ENCODE data around the gene KCP. TPM values are rescaled to one million over a fixed set of nuclear protein-coding genes. Genes with fewer than 3 reads are reported as not detected.

Gene KCP
- polyA plus RNA-seq, 1 of the 3 experiments (the other 2 are of a cell fraction), result not detected

- TF ChIP-seq, protein P1, sequence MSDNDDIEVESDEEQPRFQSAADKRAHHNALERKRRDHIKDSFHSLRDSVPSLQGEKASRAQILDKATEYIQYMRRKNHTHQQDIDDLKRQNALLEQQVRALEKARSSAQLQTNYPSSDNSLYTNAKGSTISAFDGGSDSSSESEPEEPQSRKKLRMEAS (IDR thresholded peaks at IDR 0.05; ENCODE audit: low read depth), result peak; percentile 20; the same call in 1 of the 2 replicates
- TF ChIP-seq USF1 (IDR thresholded peaks at IDR 0.05; ENCODE audit: borderline replicate concordance, low read depth) (no peak), TEAD4 (IDR thresholded peaks at IDR 0.05; ENCODE audit: borderline replicate concordance, insufficient read depth) (no peak), RCOR1 (IDR thresholded peaks at IDR 0.05; ENCODE audit: low read length) (peak; percentile 7), RXRA (IDR thresholded peaks at IDR 0.05; ENCODE audit: borderline replicate concordance, low read depth) (no peak), YY1 (IDR thresholded peaks at IDR 0.05; ENCODE audit: low read depth) (no peak), REST (IDR thresholded peaks at IDR 0.05; ENCODE audit: low read depth, low read length) (no peak), ELF1 (IDR thresholded peaks at IDR 0.05) (no peak), JUND (IDR thresholded peaks at IDR 0.05) (no peak)
These were observed 44.6 kb upstream of the KCP start (continued) for GRCh38 chr7:128954830-128955802.

DNA sequence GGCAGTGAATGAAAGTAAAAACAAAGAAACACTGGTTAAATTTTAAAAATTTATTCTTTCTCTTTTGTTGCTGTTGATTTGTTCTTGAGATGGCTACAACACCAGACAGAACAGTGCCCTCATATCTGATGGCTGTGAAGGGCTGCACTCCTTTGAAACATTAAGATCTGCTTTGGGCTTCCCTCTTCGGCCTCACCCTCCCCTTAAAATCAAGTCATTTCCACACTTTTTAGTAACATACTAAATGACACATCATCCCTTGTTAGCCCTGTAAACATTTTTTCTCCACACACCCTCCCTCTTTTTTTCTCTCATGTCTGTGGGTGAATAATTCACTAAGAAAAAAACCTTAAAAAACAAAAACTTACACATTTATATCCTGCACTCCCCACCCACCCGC is 43.6 kb upstream of the KCP start:
- no peak overlapping the region for H3K4me3 ChIP-seq (ENCODE audit: low read depth in 2 of 2, low read length in 1 of 2)
- peaks cover 11% of the 10 kb centered on the region for H3F3A ChIP-seq (replicated peaks; ENCODE audit: insufficient read depth)
- no peak for TF ChIP-seq NFIC (IDR thresholded peaks at IDR 0.05; ENCODE audit: borderline replicate concordance)
- no peak for TF ChIP-seq RFX5 (IDR thresholded peaks at IDR 0.05; ENCODE audit: low read length)
- no peak for TF ChIP-seq REST (IDR thresholded peaks at IDR 0.05; ENCODE audit: low read depth, low read length)
- TF ChIP-seq FOSL2 (IDR thresholded peaks at IDR 0.05; ENCODE audit: borderline replicate concordance, low read depth), result no peak
- TF ChIP-seq, protein P2, sequence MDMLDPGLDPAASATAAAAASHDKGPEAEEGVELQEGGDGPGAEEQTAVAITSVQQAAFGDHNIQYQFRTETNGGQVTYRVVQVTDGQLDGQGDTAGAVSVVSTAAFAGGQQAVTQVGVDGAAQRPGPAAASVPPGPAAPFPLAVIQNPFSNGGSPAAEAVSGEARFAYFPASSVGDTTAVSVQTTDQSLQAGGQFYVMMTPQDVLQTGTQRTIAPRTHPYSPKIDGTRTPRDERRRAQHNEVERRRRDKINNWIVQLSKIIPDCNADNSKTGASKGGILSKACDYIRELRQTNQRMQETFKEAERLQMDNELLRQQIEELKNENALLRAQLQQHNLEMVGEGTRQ (IDR thresholded peaks at IDR 0.05; ENCODE audit: borderline replicate concordance, low read depth, low read length), result no peak
- no peak for TF ChIP-seq ELF1 (IDR thresholded peaks at IDR 0.05)
- peak overlapping the region in 1 of 2 experiments; percentile 93; a peak in 2 of 4 replicates for H3K27ac ChIP-seq (ENCODE audit: low read depth in 2 of 2, low read length in 1 of 2)
- POLR2A ChIA-PET, result no interaction called here
- H3K4me2 ChIP-seq, result no peak overlapping the region
- H4K20me1 ChIP-seq (ENCODE audit: insufficient read depth), result no peaks in the 10 kb centered on the region; the same call in 1 of the 2 replicates
- no peak overlapping the region for H2AFZ ChIP-seq (ENCODE audit: low read depth)
- CTCF ChIA-PET, result interaction anchor here (0.8 to 4.8 kb wide), 9 partner anchors 9 to 137 kb away, joined by 3 to 32 read pairs (median 4); no protein-coding TSS in a partner anchor
- no peak overlapping the region for H3K9ac ChIP-seq
- peaks cover 5 to 60% of the 10 kb centered on the region in 2 experiments; a peak in 3 of 4 replicates for H3K4me1 ChIP-seq (ENCODE audit: control insufficient read depth in 1 of 2, insufficient read depth in 2 of 2, low read depth in 1 of 2, low read length in 1 of 2)
- peaks cover 55 to 66% of the 10 kb centered on the region in 2 experiments for H3K36me3 ChIP-seq (replicated peaks in 1 of 2; ENCODE audit: control insufficient read depth in 1 of 2, insufficient read depth in 2 of 2, low read length in 1 of 2)
- no peaks in the 10 kb centered on the region for H3K9me2 ChIP-seq
- H3K79me2 ChIP-seq (ENCODE audit: insufficient read depth), result no peaks in the 10 kb centered on the region
- DNase-seq, result no peak
- 95% methylated on average over 2 of the region's 2 CpGs for WGBS (ENCODE audit: low lambda C conversion rate)
- H3K27me3 ChIP-seq (ENCODE audit: insufficient read depth), result no peaks in the 10 kb centered on the region
- H3K9me3 ChIP-seq, result no peaks in the 10 kb centered on the region

Measured in SK-N-SH (cell line).